ENCODE results near the gene DBNDD1. TPM values are rescaled to one million over a fixed set of nuclear protein-coding genes. Genes with fewer than 3 reads are reported as not detected.
A peak's percentile ranks its signal among the peaks of the same experiment; 100 is the strongest.
"Not testable (repeated sequence)": the region's sequence is repeated elsewhere in the genome, so short reads cannot be mapped to it uniquely, and the experiment has no call there.

The DBNDD1 gene
- polyA plus RNA-seq, 1 donor from 2014 or later: 9.4 TPM

DNA sequence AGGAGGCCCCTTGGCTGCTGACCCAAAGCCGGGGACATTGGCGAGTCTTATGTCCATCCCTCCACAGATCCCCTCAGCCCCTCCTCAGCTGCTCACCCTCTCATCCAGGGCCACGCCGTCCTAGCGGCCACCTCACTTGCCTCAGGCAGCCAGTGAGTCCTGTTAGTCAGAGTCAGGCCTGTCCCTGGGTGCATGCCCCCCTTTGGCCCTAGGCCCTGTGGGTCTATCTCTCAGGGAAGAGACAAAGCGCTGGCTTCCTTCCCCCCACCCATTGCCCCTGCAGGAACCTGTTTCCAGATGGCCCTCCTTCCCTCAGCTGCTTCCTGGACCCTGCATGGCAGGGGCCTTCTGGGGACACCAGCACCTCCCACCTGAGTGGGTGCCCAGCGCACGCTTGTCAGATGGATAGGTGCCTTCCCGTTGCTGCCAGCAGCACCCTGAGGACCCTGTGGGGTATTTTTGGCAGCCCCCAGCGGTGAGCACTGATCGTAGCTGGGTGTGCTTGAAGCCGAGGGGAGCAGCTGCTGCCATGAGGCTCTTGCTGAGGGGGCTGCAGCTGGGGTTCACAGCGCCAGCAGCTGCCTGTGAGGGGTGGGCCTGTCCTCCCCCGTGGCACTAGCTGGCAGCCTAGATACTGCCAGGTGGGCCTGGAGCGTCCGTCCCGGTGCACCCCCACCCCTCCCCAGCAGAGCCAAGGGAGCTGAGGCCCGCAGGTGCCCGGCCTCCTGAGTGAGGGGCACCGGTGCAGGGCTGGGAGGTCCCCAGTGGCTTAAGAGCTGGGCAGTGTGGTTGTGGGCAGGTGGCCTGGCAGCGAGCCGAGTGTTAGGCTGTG is 8.4 kb downstream of the DBNDD1 start:
- H3K27me3 Mint-ChIP-seq: peaks cover 11% of the 10 kb centered on the region
- no peaks in the 10 kb centered on the region for H3K36me3 Mint-ChIP-seq
- no peaks in the 10 kb centered on the region for H3K9me3 Mint-ChIP-seq
- H3K27ac Mint-ChIP-seq: peak overlapping the region in 1 of 3 donors; percentile 91
- peak overlapping the region in 1 of 4 donors; percentile 58 for H3K4me3 Mint-ChIP-seq
- H3K4me1 Mint-ChIP-seq: peaks cover 18 to 37% (median 20%) of the 10 kb centered on the region in 3 donors

DNA sequence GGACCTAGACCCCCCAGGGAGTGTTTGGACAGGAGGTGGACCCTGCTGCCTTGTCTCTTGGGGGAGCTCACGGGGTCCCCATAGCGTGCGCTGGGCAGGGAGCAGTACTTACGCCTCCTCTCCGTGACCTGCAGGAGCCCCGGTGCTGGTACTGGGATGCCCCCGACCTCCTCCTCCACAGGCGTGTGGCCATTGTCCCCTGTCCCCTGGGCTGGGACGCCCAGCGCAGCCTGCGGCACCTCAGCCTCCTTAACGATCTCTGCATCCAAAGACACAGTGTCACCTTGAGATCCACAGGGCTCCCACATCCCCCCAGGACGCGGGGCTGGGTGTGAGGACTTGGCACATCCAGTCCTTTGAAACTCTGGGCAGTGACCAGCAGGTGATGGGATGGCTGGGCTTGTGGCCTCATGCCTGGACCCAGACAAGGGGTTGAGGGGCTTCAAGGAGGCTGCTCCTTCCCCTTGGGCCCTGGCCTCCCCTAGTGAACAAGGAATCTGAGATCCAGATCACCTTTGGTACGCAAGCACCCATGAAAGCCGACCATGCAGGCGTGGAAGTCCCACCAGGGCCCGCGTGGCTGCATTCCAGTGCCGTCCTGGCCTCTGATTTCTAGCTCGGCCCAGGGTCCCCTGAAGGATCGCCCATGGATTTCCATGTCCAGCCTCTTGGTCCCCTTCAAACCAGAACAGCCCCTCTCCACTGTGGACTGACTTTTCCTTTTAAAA is 9.9 kb downstream of the DBNDD1 start:
- Mint-ChIP-seq H3K4me1 (peaks cover 18 to 37% (median 20%) of the 10 kb centered on the region in 3 donors), H3K36me3 (no peaks in the 10 kb centered on the region), H3K27me3 (peaks cover 2% of the 10 kb centered on the region), H3K27ac (peak overlapping the region; percentile 86 to 91 (median 91)), H3K9me3 (no peaks in the 10 kb centered on the region), H3K4me3 (peak overlapping the region; percentile 68 to 88 (median 79))

GRCh38 chr16:90008708-90009145 is 10.5 kb downstream of the DBNDD1 start:
- Mint-ChIP-seq H3K4me3 (peak overlapping the region; percentile 68 to 88 (median 79)), H3K36me3 (no peaks in the 10 kb centered on the region), H3K27ac (peak overlapping the region; percentile 86 to 91 (median 91))

DNA sequence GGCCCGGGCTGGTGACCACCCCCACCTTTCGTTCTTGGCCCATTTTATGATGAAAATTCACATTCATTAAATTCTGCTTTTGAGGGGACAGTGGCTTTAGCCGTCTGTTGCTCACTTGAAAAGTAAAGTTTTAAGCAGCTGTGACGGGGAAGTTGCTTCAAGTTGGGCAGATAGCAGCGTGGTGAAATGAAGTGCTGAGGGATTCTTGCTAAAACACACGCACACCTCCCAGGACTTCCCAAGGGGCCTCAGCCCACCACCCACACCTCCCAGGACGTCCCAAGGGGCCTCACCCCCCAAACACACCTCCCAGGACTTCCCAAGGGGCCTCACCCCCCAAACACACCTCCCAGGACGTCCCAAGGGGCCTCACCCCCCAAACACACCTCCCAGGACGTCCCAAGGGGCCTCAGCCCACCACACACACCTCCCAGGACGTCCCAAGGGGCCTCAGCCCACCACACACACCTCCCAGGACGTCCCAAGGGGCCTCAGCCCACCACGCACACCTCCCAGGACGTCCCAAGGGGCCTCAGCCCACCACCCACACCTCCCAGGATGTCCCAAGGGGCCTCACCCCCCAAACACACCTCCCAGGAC is 11.5 kb downstream of the DBNDD1 start:
- Mint-ChIP-seq H3K4me3 (peak overlapping the region in 3 of 4 donors; percentile 24 to 66 (median 54)), H3K27ac (peak overlapping the region in 2 of 3 donors; percentile 80 to 87), H3K4me1 (peaks cover 12 to 26% (median 20%) of the 10 kb centered on the region in 3 donors)
- not testable (repeated sequence) for H3K9me3 Mint-ChIP-seq, H3K36me3 Mint-ChIP-seq, H3K27me3 Mint-ChIP-seq

More at GRCh38 chr16:90008708-90009145, 10.5 kb downstream of the DBNDD1 start:
- Mint-ChIP-seq H3K4me1 (peaks cover 18 to 36% (median 20%) of the 10 kb centered on the region in 3 donors), H3K9me3 (no peaks in the 10 kb centered on the region), H3K27me3 (peaks cover 2% of the 10 kb centered on the region)

- Mint-ChIP-seq H3K4me1 (peaks cover 14 to 21% (median 20%) of the 10 kb centered on the region in 3 donors), H3K4me3 (peak overlapping the region in 1 of 4 donors; percentile 24)
These were observed 12.2 kb downstream of the DBNDD1 start for GRCh38 chr16:90007015-90007414.

GRCh38 chr16:90005956-90006663 is 13.1 kb downstream of the DBNDD1 start:
- H3K4me3 Mint-ChIP-seq: no peak overlapping the region
- peaks cover 2% of the 10 kb centered on the region for H3K27me3 Mint-ChIP-seq
- H3K9me3 Mint-ChIP-seq: no peaks in the 10 kb centered on the region
- no peak overlapping the region for H3K27ac Mint-ChIP-seq
- H3K4me1 Mint-ChIP-seq: peaks cover 16 to 21% (median 20%) of the 10 kb centered on the region in 3 donors
- H3K36me3 Mint-ChIP-seq: no peaks in the 10 kb centered on the region

More at GRCh38 chr16:90007015-90007414, 12.2 kb downstream of the DBNDD1 start:
- Mint-ChIP-seq H3K36me3 (no peaks in the 10 kb centered on the region), H3K27ac (peak overlapping the region in 1 of 3 donors; percentile 80), H3K27me3 (peaks cover 2% of the 10 kb centered on the region), H3K9me3 (no peaks in the 10 kb centered on the region)

DNA sequence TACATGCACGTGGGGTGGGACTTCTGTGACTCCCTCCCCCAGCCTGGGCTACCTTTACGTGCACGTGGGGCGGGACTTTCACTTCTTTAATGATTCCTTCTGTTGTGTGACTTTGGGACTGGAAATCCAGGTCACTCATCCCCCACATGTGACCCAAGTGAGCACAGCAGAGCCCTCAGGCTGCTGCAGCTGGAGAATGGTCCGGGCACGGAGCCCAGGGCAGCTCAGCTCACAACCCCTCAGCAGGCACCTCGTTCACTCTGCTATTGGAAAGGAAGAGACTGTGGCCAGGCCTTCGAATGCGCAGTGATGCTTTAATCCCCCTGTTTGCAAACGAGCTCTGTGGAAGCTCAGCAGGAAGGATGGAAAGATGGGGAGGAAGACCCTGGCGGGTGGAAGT is 14.7 kb downstream of the DBNDD1 start:
- Mint-ChIP-seq H3K36me3 (no peaks in the 10 kb centered on the region), H3K4me3 (no peak overlapping the region), H3K9me3 (no peaks in the 10 kb centered on the region), H3K4me1 (peaks cover 15 to 17% (median 16%) of the 10 kb centered on the region in 3 donors), H3K27me3 (peaks cover 2% of the 10 kb centered on the region), H3K27ac (no peak overlapping the region)

- H3K4me1 Mint-ChIP-seq: peaks cover 5 to 9% (median 8%) of the 10 kb centered on the region in 3 donors
- no peak overlapping the region for H3K27ac Mint-ChIP-seq
- H3K4me3 Mint-ChIP-seq: no peak overlapping the region
- no peaks in the 10 kb centered on the region for H3K9me3 Mint-ChIP-seq
- peaks cover 2% of the 10 kb centered on the region for H3K27me3 Mint-ChIP-seq
- H3K36me3 Mint-ChIP-seq: no peaks in the 10 kb centered on the region
These were observed 16.5 kb downstream of the DBNDD1 start for GRCh38 chr16:90002759-90003158.

DNA sequence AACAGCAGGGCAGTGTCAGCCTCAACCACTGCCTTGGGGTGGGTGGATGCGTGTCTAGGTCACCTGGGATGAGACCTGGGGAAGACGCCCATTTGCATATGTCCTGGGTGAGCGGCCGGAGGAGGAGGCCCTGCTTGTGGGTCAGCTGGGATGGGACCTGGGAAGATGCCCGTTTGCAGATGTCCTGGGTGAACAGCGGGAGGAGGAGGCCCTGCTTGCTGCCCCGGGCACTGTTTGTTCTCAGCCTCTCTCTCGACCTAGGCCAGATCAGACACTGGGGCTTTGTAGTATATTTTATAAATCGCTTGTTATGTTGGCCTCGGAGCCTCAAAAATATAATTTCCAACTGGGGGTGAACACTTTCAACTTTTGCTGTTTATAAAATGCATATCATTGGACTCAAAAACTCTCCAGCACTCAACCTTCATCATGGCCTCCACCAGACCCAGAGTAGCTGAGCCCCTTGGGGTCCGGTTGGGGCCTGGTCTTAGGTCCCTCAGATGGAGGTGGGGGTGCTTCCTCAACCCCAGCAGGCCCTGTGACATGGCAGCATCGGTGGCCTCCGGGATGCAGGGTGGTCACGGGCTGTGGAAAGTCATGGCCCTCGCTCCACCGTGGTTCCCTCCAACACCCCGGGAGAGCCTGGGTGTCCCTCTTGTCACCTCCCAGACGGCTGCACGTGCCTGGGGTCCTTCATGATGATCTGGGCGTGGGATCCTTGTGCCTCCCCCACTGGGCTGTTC is 17.3 kb downstream of the DBNDD1 start:
- H3K36me3 Mint-ChIP-seq: no peaks in the 10 kb centered on the region
- no peak overlapping the region for H3K4me3 Mint-ChIP-seq
- no peaks in the 10 kb centered on the region for H3K9me3 Mint-ChIP-seq
- H3K4me1 Mint-ChIP-seq: peaks cover 0 to 3% (median 2%) of the 10 kb centered on the region in 3 donors
- peaks cover 2% of the 10 kb centered on the region for H3K27me3 Mint-ChIP-seq
- H3K27ac Mint-ChIP-seq: no peak overlapping the region

- Mint-ChIP-seq H3K36me3 (no peaks in the 10 kb centered on the region), H3K27ac (no peak overlapping the region), H3K4me1 (peaks cover 0 to 3% (median 3%) of the 10 kb centered on the region in 3 donors), H3K9me3 (no peaks in the 10 kb centered on the region), H3K27me3 (no peaks in the 10 kb centered on the region), H3K4me3 (no peak overlapping the region)
These were observed 18.4 kb downstream of the DBNDD1 start for GRCh38 chr16:90000733-90001427.

DNA sequence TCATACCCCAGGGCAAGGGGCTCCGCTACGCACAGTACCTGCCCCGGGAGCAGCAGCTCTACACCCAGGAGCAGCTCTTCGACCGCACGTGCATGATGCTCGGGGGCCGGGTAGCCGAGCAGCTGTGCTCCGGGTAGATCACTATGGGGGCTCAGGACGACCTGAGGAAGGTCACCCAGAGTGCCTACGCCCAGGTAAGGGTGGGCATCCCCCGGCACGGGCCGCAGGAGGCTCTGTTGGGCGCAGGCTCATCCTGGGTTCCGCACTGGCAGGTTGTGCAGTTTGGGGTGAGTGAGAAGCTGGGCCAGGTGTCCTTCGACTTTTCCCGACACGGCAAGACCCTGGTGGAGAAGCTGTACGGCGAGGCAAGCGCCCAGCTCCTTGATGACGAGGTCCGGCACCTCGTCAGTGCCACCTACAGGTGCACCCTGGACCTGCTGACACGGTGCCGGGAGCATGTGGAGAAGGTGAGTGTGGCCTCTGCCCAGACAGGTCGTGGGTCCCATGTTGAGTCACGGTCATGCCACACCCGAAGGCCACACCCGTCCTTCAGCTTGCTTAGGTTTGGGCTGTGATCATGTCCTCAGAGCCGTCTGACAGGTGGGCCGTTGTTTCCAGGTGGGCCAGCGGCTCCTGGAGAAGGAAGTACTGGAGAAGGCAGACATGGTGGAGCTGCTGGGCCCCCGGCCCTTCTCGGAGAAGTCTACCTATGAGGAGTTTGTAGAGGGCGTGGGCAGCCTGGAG is 19.3 kb downstream of the DBNDD1 start:
- no peaks in the 10 kb centered on the region for H3K27me3 Mint-ChIP-seq
- H3K36me3 Mint-ChIP-seq: no peaks in the 10 kb centered on the region
- peaks cover 0 to 3% (median 3%) of the 10 kb centered on the region in 3 donors for H3K4me1 Mint-ChIP-seq
- no peak overlapping the region for H3K27ac Mint-ChIP-seq
- no peaks in the 10 kb centered on the region for H3K9me3 Mint-ChIP-seq
- H3K4me3 Mint-ChIP-seq: peak overlapping the region in 1 of 4 donors; percentile 39

DNA sequence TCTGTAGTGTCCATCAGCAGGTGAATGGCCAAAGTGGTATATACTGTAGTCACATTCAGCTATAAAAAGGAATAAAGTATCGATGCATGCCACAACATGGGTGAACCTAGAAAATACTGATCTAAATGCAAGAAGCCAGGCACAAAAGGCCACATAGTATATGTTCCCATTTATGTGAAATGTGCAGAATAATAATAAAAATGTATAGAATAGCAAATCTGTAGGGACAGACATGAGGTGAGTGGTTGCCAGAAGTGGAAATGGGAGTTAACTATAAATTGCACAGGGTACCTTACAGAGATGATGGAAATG is 23.1 kb downstream of the DBNDD1 start:
- Mint-ChIP-seq H3K4me3 (peak overlapping the region in 1 of 4 donors; percentile 70), H3K9me3 (peaks cover 0 to 3% (median 0%) of the 10 kb centered on the region in 3 donors), H3K36me3 (peaks cover 1% of the 10 kb centered on the region)

More for the DNA sequence above, 23.1 kb downstream of the DBNDD1 start:
- Mint-ChIP-seq H3K27me3 (no peaks in the 10 kb centered on the region), H3K27ac (peak overlapping the region in 2 of 3 donors; percentile 75 to 83), H3K4me1 (peaks cover 0 to 1% (median 0%) of the 10 kb centered on the region in 3 donors)
